Activated T-cell treated with anti-CD3 and anti-CD28 coated beads, Interleukin-2, amount 50 U/mL, for 4 hours (primary cell): ENCODE data around the gene FOXC1. TPM values are rescaled to one million over a fixed set of nuclear protein-coding genes. Genes with fewer than 3 reads are reported as not detected.

ENCODE experiments used
- ATAC-seq, 2 donors: fragments of 200-7000 bp; cut with Tn5 transposase; one replicate each; pipeline ENCODE4 v1.10.0; 2021
- DNase-seq: peaks from one replicate; pipeline ENCODE4 v3.0.0-alpha.2; 2020
- H3K27me3 Mint-ChIP-seq: one replicate; pipeline ENCODE4 v1.8.0; 2021; ENCODE audit warnings: low read depth, mixed read lengths
- H3K36me3 Mint-ChIP-seq: one replicate; pipeline ENCODE4 v1.8.0; 2022; ENCODE audit warnings: mixed read lengths; ENCODE audit not compliant: insufficient read depth
- H3K4me1 Mint-ChIP-seq: one replicate; pipeline ENCODE4 v1.8.0; 2021; ENCODE audit warnings: low read depth, mixed read lengths
- H3K4me3 Mint-ChIP-seq: one replicate; pipeline ENCODE4 v1.8.0; 2021; ENCODE audit warnings: mild to moderate bottlenecking, moderate library complexity, mixed read lengths
- H3K9me3 Mint-ChIP-seq: one replicate; pipeline ENCODE4 v1.8.0; 2021; ENCODE audit warnings: mixed read lengths
- total RNA-seq, 3 donors: library from RNA; stranded (reverse); gene quantifications; one replicate each; pipeline ENCODE4 v1.2.1, GENCODE V29; 2021

The FOXC1 gene
- total RNA-seq, 3 donors from 2014 or later, result 0.05 to 0.08 (median 0.05) TPM

DNA sequence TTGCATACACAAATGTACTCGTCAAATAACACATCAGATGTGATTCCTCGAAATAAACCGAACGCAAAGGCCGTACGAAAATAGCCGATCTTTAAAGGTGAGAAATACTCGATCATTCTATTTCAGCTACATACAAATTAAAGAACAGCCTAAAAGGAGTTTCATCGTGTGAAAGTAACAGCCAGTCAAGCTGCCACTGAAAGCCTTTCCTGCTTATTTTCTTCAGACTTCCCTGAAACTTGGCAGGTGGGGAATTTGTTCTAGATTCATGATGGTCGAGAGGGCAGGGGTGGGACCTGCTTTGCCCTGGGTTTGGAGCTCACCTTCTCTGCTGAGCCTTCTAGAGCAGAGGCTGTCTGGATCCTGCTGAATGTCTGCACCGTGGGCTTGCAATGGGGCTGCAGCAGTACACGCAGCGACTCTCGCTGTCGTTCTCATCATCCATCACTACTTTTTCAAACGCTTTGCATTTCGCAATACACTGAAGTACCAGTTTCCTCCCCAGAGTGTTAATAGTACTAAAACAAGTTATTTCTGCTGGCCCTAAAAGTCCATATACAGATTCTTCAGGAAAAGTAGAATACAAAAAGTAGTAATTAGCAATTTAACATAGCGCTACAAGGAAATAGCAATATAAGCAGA lies 16.2 kb downstream of the FOXC1 start:
- peak overlapping the region; percentile 61 for H3K4me3 Mint-ChIP-seq
- ATAC-seq (no peak), DNase-seq (no peak)
- H3K9me3 Mint-ChIP-seq, result no peaks in the 10 kb centered on the region
- peaks cover 19% of the 10 kb centered on the region for H3K36me3 Mint-ChIP-seq
- H3K4me1 Mint-ChIP-seq, result peaks cover 14% of the 10 kb centered on the region
- H3K27me3 Mint-ChIP-seq, result peaks cover 66% of the 10 kb centered on the region

DNA sequence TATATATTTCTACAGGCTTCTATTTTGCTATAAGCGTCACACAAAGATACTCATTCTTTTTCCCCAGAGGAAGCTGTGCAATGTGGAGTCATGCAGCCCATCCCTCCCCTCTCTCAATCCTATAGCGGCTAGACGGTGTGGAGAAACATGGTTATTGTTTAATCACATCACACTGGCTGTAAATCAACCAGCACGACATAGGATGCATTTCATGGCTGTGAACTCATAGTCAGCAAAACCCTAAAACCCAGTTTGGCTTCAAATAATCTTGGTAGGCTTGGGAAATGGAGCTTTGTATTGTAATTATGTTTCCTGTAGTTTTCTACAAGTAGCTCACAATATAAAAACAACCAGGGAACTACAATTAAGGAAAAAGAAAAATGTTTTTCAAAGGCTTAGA lies 16.8 kb downstream of the FOXC1 start:
- no peak for ATAC-seq
- H3K27me3 Mint-ChIP-seq, result peaks cover 60% of the 10 kb centered on the region
- no peak overlapping the region for H3K4me3 Mint-ChIP-seq
- H3K4me1 Mint-ChIP-seq, result peaks cover 14% of the 10 kb centered on the region
- no peaks in the 10 kb centered on the region for H3K9me3 Mint-ChIP-seq
- DNase-seq, result no peak
- peaks cover 18% of the 10 kb centered on the region for H3K36me3 Mint-ChIP-seq

DNA sequence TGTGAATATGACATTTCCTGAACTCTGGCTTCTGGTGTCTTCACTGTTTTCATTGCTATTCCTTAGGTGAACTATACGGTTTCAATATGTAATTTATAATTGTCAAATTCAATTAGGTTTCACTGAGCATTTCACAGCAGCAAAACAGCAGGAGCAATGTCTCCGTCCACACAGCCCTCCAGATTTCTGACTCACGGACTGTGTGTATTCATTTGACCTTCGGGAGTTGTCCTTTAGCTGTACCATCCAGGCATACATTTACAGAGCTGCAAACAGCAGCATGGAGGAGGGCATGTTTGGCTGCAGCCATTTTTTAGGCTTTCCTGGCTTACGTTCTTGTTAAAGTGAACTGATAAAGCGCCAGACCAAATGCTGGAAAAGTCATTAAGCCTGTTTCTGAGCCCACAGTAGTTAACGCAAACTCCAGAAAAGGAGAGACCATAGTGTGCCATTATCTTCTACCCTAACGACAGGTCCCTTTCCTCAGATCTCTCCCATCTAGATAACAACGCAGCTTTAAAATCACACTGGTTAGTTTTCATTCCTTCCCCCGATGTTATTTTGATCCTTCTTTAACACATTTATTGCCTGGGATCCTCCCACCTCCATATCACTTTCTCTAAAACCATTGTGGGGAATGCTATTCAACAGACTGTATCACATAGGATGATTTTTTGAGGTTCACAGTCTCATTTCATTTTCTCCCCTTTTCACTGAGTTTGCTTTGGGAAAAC lies 18.3 kb downstream of the FOXC1 start:
- DNase-seq, result no peak
- H3K4me3 Mint-ChIP-seq, result no peak overlapping the region
- H3K9me3 Mint-ChIP-seq, result no peaks in the 10 kb centered on the region
- peaks cover 14% of the 10 kb centered on the region for H3K4me1 Mint-ChIP-seq
- H3K27me3 Mint-ChIP-seq, result peaks cover 46% of the 10 kb centered on the region
- no peak for ATAC-seq
- H3K36me3 Mint-ChIP-seq, result peaks cover 10% of the 10 kb centered on the region

DNA sequence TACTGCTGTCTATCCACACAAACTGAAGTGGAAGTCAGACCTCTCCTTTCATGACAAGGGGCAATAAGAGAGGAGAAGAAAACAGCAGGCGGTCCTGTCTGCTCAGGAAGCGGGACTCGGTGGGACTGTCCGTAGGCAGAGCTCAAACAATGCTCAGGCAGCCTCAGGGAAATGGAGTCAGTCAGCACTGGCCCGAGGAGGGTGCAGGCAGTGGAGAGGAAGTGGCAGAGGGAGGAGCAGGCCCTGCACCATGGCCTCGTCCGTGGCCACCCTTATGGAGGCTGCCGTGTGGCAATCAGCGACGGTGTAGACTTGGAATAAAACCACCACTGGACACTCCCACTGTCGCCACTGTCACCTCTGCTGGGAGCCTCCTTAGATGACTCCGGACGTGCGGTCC lies 19.6 kb downstream of the FOXC1 start:
- Mint-ChIP-seq H3K4me1 (peaks cover 11% of the 10 kb centered on the region), H3K36me3 (peaks cover 7% of the 10 kb centered on the region), H3K4me3 (no peak overlapping the region), H3K27me3 (peaks cover 40% of the 10 kb centered on the region), H3K9me3 (no peaks in the 10 kb centered on the region)
- DNase-seq (no peak), ATAC-seq (no peak)

DNA sequence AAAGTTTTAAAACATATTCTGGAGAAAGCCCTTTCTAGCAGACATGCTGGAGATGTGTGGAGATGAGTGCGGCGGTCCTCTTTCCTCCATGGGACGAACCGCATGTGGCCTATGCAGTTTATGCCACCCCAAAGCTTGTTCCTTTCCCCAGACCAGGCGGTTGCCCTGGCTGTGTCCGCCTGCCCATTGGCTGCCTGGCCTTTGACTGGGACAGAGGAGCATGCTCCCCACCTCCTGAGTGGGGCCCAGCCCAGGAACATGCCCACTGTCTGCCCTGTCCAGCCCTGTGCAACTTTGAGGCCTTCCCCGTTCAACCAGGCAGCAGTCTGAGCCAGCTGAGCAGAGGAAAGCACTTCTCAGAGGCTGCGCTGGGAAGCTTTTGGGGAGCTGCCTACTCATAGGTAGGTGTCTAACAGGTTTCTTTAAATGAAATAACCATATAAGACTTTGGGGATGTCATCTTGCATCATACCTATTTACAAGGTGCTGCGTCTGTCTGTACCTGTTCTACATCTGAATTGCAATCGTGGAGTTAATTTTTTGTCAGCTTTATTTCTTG lies 20.6 kb downstream of the FOXC1 start:
- Mint-ChIP-seq H3K27me3 (peaks cover 37% of the 10 kb centered on the region), H3K4me1 (peaks cover 8% of the 10 kb centered on the region), H3K9me3 (no peaks in the 10 kb centered on the region), H3K4me3 (no peak overlapping the region), H3K36me3 (peaks cover 7% of the 10 kb centered on the region)
- ATAC-seq (no peak), DNase-seq (no peak)

DNA sequence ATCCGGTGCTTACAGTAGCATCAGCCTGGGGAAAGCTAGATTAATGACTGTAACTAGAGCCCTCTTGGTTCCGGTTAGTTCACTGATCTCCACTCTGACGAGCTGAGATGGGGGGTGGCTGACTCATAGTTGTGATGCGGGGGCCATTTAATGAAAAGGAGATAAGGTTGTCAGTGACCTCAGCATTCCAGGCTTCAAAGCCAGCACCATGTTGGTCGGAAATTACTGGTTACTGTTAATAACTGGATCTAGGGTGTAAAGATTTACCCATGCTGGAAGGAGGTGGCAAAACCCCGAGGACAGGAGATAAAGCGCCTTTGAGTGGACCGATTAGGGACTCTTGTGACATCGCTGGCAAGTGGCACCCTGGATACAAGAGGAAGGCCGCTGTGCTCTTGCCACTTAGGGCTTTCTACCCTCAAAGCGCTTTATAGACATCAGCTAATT lies 21.1 kb downstream of the FOXC1 start:
- no peak overlapping the region for H3K4me3 Mint-ChIP-seq
- no peak for DNase-seq
- H3K4me1 Mint-ChIP-seq, result peaks cover 4% of the 10 kb centered on the region
- H3K36me3 Mint-ChIP-seq, result peaks cover 8% of the 10 kb centered on the region
- ATAC-seq, result no peak
- H3K27me3 Mint-ChIP-seq, result peaks cover 32% of the 10 kb centered on the region
- no peaks in the 10 kb centered on the region for H3K9me3 Mint-ChIP-seq

DNA sequence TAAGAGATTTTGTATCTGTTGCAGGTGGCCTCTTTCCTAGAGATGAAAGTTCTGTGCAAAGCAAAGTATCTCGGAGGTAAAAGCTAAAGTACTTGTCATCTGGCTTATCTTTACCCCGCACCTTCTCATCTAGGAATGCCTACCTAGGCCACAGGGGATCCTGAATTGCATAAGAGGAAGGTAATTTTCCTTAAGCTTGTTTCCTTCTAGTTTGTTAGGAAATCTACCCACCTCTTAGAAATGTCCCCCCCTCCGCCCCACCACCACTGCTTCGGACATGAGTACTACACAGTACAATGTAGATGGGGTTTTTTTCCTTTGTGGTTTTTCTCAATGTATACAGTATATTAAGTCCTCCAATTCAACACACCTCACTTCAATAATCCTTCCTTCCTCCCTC lies 21.5 kb downstream of the FOXC1 start:
- ATAC-seq (no peak), DNase-seq (no peak)
- H3K4me3 Mint-ChIP-seq, result no peak overlapping the region
- H3K27me3 Mint-ChIP-seq, result peaks cover 27% of the 10 kb centered on the region
- H3K4me1 Mint-ChIP-seq, result no peaks in the 10 kb centered on the region
- H3K9me3 Mint-ChIP-seq, result no peaks in the 10 kb centered on the region
- H3K36me3 Mint-ChIP-seq, result peaks cover 10% of the 10 kb centered on the region

DNA sequence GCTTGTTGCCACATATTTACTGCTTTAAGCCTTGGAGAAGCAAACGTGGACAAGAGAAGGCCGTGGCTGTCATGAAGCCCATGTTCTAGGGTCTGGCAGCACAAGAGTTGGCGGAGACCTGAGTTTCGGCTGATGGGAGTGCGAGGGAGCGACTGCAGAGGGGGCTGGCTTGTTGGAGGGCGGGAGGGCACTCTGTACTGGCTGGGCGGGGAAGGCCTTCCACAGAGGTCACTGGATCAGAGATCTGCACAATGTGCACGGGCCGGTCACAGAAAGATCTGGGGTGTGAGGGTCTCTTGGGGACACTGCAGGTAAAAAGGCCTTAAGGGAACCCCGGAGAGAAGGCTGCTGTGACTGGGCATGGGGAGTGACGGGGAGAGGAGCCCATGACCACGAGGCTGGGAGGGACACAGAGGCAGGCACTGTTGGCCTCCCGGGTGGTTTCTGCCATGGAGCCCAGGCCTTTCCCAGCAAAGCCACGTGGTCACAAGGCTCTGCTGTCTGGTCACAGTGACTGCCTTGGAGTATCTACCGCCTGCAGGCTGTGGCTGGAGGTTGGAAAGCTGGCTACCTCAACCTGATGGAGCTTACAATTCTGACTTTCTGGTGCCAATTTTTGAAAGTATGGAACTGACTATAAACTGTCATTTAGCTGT lies 23.8 kb downstream of the FOXC1 start:
- Mint-ChIP-seq H3K9me3 (no peaks in the 10 kb centered on the region), H3K4me3 (no peak overlapping the region), H3K36me3 (peaks cover 12% of the 10 kb centered on the region), H3K27me3 (peaks cover 6% of the 10 kb centered on the region), H3K4me1 (no peaks in the 10 kb centered on the region)
- ATAC-seq (no peak), DNase-seq (no peak)

DNA sequence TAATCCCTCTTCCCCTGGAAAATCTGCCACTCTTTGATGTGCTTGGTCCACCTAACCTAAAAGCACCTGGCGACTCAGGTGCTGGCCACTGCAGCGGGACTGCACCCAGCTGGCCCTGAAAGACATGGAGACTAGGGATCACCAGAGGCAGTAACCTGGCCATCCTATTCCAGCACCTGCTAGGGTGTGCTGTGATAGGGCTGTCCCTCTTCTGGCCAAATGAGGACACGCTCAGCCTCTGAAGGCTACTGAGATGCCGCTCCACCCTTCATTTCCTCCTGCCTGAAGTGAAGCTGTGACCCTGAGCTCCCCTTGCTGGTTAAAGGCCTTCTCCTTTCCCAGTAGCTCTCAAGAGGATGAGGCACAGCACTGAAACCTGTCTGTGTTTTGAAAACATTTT lies 24.4 kb downstream of the FOXC1 start:
- Mint-ChIP-seq H3K4me1 (no peaks in the 10 kb centered on the region), H3K27me3 (peaks cover 3% of the 10 kb centered on the region), H3K4me3 (no peak overlapping the region), H3K9me3 (no peaks in the 10 kb centered on the region), H3K36me3 (peaks cover 12% of the 10 kb centered on the region)
- ATAC-seq, result no peak
- no peak for DNase-seq

DNA sequence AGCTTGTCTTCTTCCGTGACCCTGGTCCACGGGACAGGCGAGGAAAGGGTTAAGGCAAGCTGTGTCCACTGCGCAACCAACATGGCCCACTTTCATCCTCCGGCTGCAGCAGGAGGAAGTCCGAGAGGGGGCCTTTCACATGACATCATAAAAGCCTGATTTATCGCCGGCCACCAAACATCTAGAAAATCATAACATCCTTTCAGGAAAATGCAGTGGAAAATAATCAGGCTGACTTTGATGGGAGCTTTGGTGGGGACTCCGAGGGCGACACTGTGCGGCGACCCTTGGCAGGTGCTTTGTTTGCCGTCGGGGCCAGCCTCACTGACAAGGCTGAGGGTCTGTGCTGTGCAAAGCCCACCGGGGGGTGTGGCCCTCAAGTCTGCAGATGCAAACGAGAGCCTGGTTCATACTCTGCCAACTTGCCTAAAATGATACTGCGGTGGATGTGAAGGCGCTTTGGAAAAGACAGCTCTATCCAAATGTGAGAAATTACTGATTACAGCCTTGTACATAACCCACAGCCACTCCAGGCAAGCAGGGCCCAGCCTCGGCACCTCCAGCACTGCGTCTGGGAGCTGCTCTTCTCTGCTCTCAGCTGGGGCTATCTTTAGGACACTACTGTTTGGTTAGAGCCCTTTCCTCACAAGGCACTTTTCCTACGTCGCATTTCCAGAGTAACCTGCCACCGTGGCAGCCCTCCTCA lies 25.7 kb downstream of the FOXC1 start:
- Mint-ChIP-seq H3K36me3 (peaks cover 12% of the 10 kb centered on the region), H3K4me3 (no peak overlapping the region), H3K27me3 (no peaks in the 10 kb centered on the region), H3K9me3 (no peaks in the 10 kb centered on the region), H3K4me1 (no peaks in the 10 kb centered on the region)
- ATAC-seq (no peak), DNase-seq (no peak)

DNA sequence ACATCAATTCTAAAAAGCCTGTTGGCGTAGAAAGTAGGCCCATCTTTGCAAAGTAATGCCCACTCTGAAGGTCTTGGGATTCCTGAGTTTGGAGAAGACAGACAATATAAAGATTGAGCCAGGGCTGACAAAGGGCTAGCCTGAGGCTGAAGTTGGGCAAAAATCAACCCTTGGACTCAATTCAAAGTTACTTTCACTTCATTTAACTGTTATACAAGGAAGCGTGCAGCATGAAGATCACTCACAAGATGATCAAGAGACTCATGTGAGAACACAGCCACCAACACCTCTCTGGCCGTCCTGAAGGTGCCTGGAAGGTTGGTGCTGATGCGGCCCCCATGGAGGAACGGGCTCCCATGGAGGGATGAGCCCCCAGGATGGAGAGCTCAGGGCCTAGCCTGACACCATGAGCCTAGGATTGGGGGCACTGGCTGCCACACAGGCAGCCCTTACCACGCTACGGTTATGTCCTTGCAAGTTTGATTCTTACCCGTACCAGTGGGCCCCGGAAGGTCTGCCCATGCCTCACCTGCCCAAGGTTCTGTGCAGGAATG lies 26.6 kb downstream of the FOXC1 start:
- ATAC-seq, result no peak
- no peaks in the 10 kb centered on the region for H3K27me3 Mint-ChIP-seq

DNA sequence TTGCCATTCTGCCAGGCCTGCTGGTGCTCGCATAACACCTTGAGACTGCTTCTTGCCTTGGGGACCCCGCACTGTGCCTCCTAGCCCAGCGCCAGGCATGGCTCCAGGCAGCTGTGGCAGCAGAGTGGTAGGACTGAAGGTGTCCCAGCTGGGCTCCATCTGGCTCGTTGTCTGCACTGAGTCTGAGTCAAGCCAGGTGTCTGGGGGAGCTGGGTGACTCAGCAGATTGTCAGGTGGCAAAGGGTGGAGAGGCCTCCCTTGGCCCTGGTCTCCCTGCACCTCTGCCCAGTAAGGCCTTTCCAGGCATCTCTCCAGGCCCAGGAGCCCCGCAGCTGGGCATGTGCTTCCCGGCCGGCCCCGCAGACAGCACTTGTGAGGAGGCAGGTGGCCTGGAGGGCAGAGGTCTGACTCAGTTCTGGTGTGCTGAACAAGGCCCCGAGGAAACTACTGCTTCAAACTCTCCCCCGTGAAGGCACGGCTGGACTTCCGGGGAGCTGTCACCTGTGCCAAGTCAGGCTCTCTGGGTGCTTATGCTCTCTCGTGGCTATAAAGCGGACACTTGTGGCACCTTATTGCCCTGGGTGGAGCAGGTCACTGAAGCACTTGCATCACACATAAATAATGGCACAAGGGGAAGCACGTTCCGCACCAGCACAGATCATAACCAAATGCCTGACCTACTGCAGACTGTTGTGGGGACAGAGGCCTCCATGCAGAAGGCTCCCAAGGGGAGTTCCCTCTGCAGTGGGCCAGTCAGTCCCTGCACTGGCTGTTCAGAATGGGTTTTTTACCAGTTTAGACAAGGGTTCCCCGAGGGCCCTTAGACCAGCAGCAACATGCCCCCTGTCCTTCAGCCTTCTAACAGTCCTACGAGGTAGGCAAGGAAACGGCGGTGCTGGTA lies 27.5 kb downstream of the FOXC1 start:
- peak in 1 of 2 donors; percentile 33 for ATAC-seq

More for the DNA sequence above, 26.6 kb downstream of the FOXC1 start:
- Mint-ChIP-seq H3K4me3 (no peak overlapping the region), H3K36me3 (peaks cover 12% of the 10 kb centered on the region), H3K9me3 (no peaks in the 10 kb centered on the region), H3K4me1 (no peaks in the 10 kb centered on the region)
- no peak for DNase-seq

DNA sequence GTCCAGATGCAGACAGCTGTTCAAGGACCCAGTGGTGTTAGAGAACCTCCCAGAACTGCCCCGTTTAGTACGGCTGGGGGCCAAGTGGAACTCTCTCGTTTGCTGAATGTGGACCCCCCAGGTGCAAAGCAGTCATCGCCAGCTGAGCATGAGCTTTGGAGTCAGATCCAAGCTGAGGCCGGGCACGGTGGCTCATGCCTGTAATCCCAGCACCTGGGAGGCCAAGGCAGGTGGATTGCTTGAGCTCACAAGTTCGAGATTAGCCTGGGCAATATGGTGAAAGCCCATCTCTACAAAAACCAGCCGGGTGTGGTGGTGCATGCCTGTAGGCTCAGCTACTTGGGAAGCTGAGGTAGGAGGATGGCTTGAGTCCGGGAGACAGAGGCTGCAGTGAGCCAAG lies 29.7 kb downstream of the FOXC1 start:
- Mint-ChIP-seq H3K4me3 (no peak overlapping the region), H3K36me3 (peaks cover 5% of the 10 kb centered on the region), H3K9me3 (no peaks in the 10 kb centered on the region), H3K27me3 (no peaks in the 10 kb centered on the region), H3K4me1 (no peaks in the 10 kb centered on the region)
- DNase-seq (no peak), ATAC-seq (no peak)

More for the DNA sequence above, 27.5 kb downstream of the FOXC1 start:
- Mint-ChIP-seq H3K9me3 (no peaks in the 10 kb centered on the region), H3K4me3 (no peak overlapping the region), H3K4me1 (no peaks in the 10 kb centered on the region), H3K27me3 (no peaks in the 10 kb centered on the region), H3K36me3 (peaks cover 10% of the 10 kb centered on the region)
- DNase-seq, result no peak
